Stimulated activated naive B cell treated with anti-CD40 and anti-IgM and Interleukin-4, amounts not matched to agents 10 μg/mL and 1 μg/mL and 100 μg/mL, for 72 hours (primary cell): ENCODE results near the gene NCAM2.
"Not testable (repeated sequence)": the region's sequence is repeated elsewhere in the genome, so short reads cannot be mapped to it uniquely, and the experiment has no call there.

Source experiments
- ATAC-seq, 2 donors: fragments of 150-1000 bp; cut with Tn5 transposase; replicated peaks; 2 replicates each; pipeline ENCODE4 v1.10.0; 2021; ENCODE audit warnings: moderate library complexity in 1 of 2
- DNase-seq: peaks from one replicate; pipeline ENCODE4 v3.0.0; 2021
- H3K27ac Mint-ChIP-seq: one replicate; pipeline ENCODE4 v1.8.0; 2022; ENCODE audit warnings: mild to moderate bottlenecking, mixed read lengths
- H3K27me3 Mint-ChIP-seq, 2 donors: one replicate each; pipeline ENCODE4 v1.8.0; 2022; ENCODE audit warnings: mixed read lengths in 2 of 2
- H3K36me3 Mint-ChIP-seq, 2 donors: one replicate each; pipeline ENCODE4 v1.8.0; 2022; ENCODE audit warnings: mixed read lengths in 2 of 2, mild to moderate bottlenecking in 1 of 2
- H3K4me1 Mint-ChIP-seq, 2 donors: one replicate each; pipeline ENCODE4 v1.8.0; 2022; ENCODE audit warnings: mixed read lengths in 2 of 2, mild to moderate bottlenecking in 1 of 2
- H3K4me3 Mint-ChIP-seq, 2 donors: one replicate each; pipeline ENCODE4 v1.8.0; 2022; ENCODE audit warnings: mild to moderate bottlenecking in 2 of 2, mixed read lengths in 2 of 2, moderate library complexity in 1 of 2
- H3K9me3 Mint-ChIP-seq, 2 donors: one replicate each; pipeline ENCODE4 v1.8.0; 2022; ENCODE audit warnings: mixed read lengths in 2 of 2, mild to moderate bottlenecking in 1 of 2

Gene NCAM2

GRCh38 chr21:21367583-21367982, 369.4 kb downstream of the NCAM2 start:
- Mint-ChIP-seq H3K4me1 (no peaks in the 10 kb centered on the region), H3K27ac (no peak overlapping the region), H3K4me3 (no peak overlapping the region), H3K9me3 (peaks cover 4% of the 10 kb centered on the region in 2 donors), H3K27me3 (no peaks in the 10 kb centered on the region), H3K36me3 (no peaks in the 10 kb centered on the region)
- ATAC-seq = no peak
- no peak for DNase-seq

DNA sequence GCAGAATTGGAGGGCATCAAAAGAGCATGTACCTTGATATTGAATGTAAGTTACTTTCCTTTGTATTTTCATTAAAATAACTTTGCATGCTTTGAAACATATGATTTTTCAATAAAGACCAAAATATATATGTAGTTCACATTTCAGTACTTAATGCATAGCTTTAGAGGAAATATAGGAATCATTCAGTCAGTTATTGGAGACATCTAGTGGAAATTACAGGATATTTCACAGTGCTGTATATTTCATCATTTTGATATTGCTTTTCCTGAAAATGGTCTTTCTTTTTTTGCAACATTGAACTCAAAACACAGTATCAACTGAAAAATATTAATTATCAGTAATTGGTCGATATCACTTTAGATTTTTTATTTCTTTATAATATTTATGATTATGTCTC, 375.8 kb downstream of the NCAM2 start:
- Mint-ChIP-seq H3K27ac (no peak overlapping the region), H3K4me3 (no peak overlapping the region), H3K9me3 (no peaks in the 10 kb centered on the region), H3K4me1 (no peaks in the 10 kb centered on the region), H3K27me3 (no peaks in the 10 kb centered on the region), H3K36me3 (no peaks in the 10 kb centered on the region)
- DNase-seq (no peak), ATAC-seq (no peak)

DNA sequence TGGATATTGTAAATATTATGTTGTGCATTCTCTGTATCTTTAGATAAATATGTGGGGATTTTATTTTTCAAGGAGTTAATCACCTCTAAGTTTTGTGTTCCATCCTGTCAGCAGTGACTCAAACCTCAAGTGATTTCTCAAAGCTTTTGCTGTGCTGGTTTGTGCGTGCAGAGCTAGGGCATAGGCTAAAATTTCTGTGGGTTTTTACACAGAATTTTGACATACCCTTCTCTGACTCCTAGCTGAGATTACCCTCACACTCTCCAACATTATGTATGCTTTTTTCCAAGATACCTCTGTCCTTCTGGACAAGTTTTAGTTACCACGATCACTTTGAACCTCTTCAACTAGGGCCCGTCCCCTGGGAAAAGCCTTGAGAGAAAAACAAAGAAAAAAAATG, 384.9 kb downstream of the NCAM2 start:
- DNase-seq (no peak), ATAC-seq (no peak)
- Mint-ChIP-seq H3K4me3 (no peak overlapping the region), H3K27ac (no peak overlapping the region), H3K27me3 (no peaks in the 10 kb centered on the region), H3K4me1 (no peaks in the 10 kb centered on the region), H3K36me3 (no peaks in the 10 kb centered on the region), H3K9me3 (no peaks in the 10 kb centered on the region)

DNA sequence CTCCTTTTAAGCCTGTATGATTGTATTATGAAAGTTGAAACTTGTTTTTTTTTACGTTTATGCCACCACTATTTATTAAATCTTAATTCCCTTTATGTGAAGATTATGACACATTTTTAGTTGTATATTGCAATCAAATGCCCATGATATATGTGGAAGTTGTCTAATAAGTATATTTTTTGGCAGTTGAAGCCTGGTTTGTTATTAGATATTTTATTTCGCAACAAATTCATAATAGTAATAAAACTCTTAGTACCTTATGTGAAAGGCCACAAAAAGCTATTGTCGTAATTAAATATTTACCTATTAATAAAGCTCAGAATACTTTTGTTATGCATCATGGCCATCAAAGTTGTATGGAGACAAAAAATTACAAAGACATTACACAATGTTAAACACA, 386.8 kb downstream of the NCAM2 start:
- DNase-seq (no peak), ATAC-seq (no peak)
- H3K4me1 Mint-ChIP-seq = no peaks in the 10 kb centered on the region
- no peak overlapping the region for H3K4me3 Mint-ChIP-seq
- no peak overlapping the region for H3K27ac Mint-ChIP-seq
- no peaks in the 10 kb centered on the region for H3K27me3 Mint-ChIP-seq
- peaks cover 2 to 4% of the 10 kb centered on the region in 2 donors for H3K9me3 Mint-ChIP-seq
- H3K36me3 Mint-ChIP-seq = no peaks in the 10 kb centered on the region

- DNase-seq = no peak
- no peak for ATAC-seq
- Mint-ChIP-seq H3K27ac (no peak overlapping the region), H3K4me1 (no peaks in the 10 kb centered on the region), H3K36me3 (no peaks in the 10 kb centered on the region), H3K9me3 (peaks cover 4% of the 10 kb centered on the region in 2 donors), H3K4me3 (no peak overlapping the region), H3K27me3 (no peaks in the 10 kb centered on the region)
Measured at GRCh38 chr21:21385404-21385803, 387.2 kb downstream of the NCAM2 start.

DNA sequence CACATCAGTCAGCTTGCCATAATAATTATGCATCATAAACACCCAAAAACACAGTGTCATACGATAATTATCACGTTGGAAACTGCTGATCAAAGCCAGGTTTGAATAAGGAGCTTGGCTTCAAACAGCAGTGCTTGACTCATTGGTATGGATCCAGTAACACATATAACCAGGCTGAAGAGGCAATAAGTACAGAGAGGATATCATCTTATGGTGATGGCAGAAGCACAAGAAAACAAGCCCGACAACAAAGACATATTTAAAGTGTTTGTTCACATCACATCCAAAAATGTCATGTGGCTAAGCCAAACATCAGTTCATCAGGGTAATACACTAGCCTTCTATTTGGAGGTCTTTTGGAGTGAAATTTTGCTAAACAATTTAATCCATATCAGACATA, 389.7 kb downstream of the NCAM2 start:
- no peaks in the 10 kb centered on the region for H3K36me3 Mint-ChIP-seq
- peaks cover 4% of the 10 kb centered on the region in 2 donors for H3K9me3 Mint-ChIP-seq
- ATAC-seq (no peak), DNase-seq (no peak)
- no peak overlapping the region for H3K4me3 Mint-ChIP-seq
- no peaks in the 10 kb centered on the region for H3K27me3 Mint-ChIP-seq
- H3K27ac Mint-ChIP-seq = no peak overlapping the region
- H3K4me1 Mint-ChIP-seq = no peaks in the 10 kb centered on the region

DNA sequence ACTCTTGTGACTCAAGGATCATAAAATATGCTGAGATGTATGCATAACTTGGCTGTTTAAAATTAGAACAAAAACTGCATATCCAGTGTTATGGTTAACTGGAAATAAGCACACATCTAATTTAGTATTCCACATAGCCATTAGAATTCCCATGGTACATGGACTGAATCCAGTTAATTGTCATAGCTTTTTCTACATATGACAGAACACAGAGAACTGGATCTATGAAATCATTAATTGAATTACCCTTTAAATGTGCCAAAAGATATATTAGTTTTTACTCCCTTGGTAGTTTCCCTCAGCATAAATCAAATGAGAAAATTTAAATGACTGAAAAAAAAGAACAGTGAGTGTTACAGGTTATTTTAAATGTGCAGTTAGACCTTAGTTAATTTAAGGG, 395.9 kb downstream of the NCAM2 start:
- no peaks in the 10 kb centered on the region for H3K36me3 Mint-ChIP-seq
- DNase-seq = no peak
- no peak for ATAC-seq
- peaks cover 12 to 17% of the 10 kb centered on the region in 2 donors for H3K9me3 Mint-ChIP-seq
- no peak overlapping the region for H3K4me3 Mint-ChIP-seq
- H3K27me3 Mint-ChIP-seq = no peaks in the 10 kb centered on the region
- H3K27ac Mint-ChIP-seq = no peak overlapping the region
- no peaks in the 10 kb centered on the region for H3K4me1 Mint-ChIP-seq

GRCh38 chr21:21396424-21396823, 398.2 kb downstream of the NCAM2 start:
- no peak overlapping the region for H3K4me3 Mint-ChIP-seq
- H3K27ac Mint-ChIP-seq = no peak overlapping the region
- H3K36me3 Mint-ChIP-seq = no peaks in the 10 kb centered on the region
- H3K27me3 Mint-ChIP-seq = no peaks in the 10 kb centered on the region
- ATAC-seq (no peak), DNase-seq (no peak)
- H3K9me3 Mint-ChIP-seq = peaks cover 10 to 13% of the 10 kb centered on the region in 2 donors
- no peaks in the 10 kb centered on the region for H3K4me1 Mint-ChIP-seq

DNA sequence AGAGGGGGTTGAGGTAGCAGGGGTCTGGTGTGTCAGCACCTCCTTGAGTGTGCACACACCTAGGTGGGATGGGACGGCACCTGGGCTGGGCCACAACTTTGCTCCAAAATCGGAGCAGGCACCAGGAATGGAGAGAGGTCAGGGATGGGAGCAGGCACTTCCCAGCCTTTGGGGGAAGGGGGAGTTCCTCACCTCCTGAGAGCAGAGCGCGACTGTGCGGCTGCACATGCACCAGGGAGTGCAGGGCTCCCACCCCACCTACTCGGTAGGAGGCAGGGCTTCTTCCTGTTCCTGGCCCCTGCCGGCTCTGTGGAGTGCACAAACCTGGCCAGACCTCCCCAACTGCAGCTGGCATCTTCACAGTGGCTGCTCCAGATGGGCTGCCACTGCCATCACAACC, 399.3 kb downstream of the NCAM2 start:
- Mint-ChIP-seq H3K36me3 (peaks cover 0 to under 1% of the 10 kb centered on the region in 2 donors), H3K27ac (no peak overlapping the region), H3K4me3 (no peak overlapping the region), H3K9me3 (peaks cover 12 to 18% of the 10 kb centered on the region in 2 donors), H3K4me1 (no peaks in the 10 kb centered on the region), H3K27me3 (no peaks in the 10 kb centered on the region)
- ATAC-seq (no peak), DNase-seq (no peak)

- no peak overlapping the region for H3K4me3 Mint-ChIP-seq
- H3K36me3 Mint-ChIP-seq = peaks cover 0 to 2% of the 10 kb centered on the region in 2 donors
- no peak for ATAC-seq
- DNase-seq = no peak
- no peak overlapping the region for H3K27ac Mint-ChIP-seq
- H3K4me1 Mint-ChIP-seq = no peaks in the 10 kb centered on the region
- H3K9me3 Mint-ChIP-seq = peaks cover 12 to 13% of the 10 kb centered on the region in 2 donors
- no peaks in the 10 kb centered on the region for H3K27me3 Mint-ChIP-seq
Measured at GRCh38 chr21:21401444-21401843, 403.2 kb downstream of the NCAM2 start.

GRCh38 chr21:21402187-21402586, 404.0 kb downstream of the NCAM2 start:
- H3K4me1 Mint-ChIP-seq, H3K4me3 Mint-ChIP-seq, H3K27me3 Mint-ChIP-seq, H3K36me3 Mint-ChIP-seq, DNase-seq, ATAC-seq, H3K27ac Mint-ChIP-seq: not testable (repeated sequence)
- H3K9me3 Mint-ChIP-seq = peaks cover 11 to 13% of the 10 kb centered on the region in 2 donors

DNA sequence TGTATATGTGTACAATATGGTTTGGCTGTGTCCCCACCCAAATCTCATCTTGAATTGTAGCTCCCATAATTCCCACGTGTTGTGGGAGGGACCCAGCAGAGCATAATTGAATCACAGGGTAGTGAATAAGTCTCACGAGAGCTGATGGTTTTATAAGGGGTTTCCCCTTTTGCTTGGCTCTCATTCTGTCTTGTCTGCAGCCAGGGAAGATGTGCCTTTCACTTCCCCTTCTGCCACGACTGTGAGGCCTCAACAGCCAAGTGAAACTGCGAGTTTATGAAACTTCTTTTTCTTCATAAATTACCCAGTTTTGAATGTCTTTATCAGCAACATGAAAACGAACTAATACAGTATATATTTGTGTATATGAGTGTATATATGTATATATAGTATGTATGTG, 406.1 kb downstream of the NCAM2 start:
- not testable (repeated sequence) for H3K27ac Mint-ChIP-seq
- peak; percentile 17 for DNase-seq
- peaks cover 11 to 13% of the 10 kb centered on the region in 2 donors for H3K9me3 Mint-ChIP-seq

GRCh38 chr21:21406921-21407320, 408.7 kb downstream of the NCAM2 start:
- Mint-ChIP-seq H3K27me3 (no peaks in the 10 kb centered on the region), H3K27ac (no peak overlapping the region), H3K4me3 (no peak overlapping the region), H3K4me1 (no peaks in the 10 kb centered on the region), H3K36me3 (peaks cover 0 to 2% of the 10 kb centered on the region in 2 donors), H3K9me3 (peaks cover 7 to 9% of the 10 kb centered on the region in 2 donors)
- DNase-seq = no peak
- peak; percentile 14 to 46 for ATAC-seq

More for the DNA sequence above, 406.1 kb downstream of the NCAM2 start:
- H3K36me3 Mint-ChIP-seq, H3K27me3 Mint-ChIP-seq, H3K4me3 Mint-ChIP-seq, H3K4me1 Mint-ChIP-seq: not testable (repeated sequence)
- ATAC-seq = peak; percentile 82 to 97

GRCh38 chr21:21412096-21412495, 413.9 kb downstream of the NCAM2 start:
- no peaks in the 10 kb centered on the region for H3K36me3 Mint-ChIP-seq
- ATAC-seq = no peak
- H3K4me3 Mint-ChIP-seq = no peak overlapping the region
- no peaks in the 10 kb centered on the region for H3K4me1 Mint-ChIP-seq
- no peak for DNase-seq
- H3K9me3 Mint-ChIP-seq = peaks cover 0 to 4% of the 10 kb centered on the region in 2 donors
- no peak overlapping the region for H3K27ac Mint-ChIP-seq
- H3K27me3 Mint-ChIP-seq = no peaks in the 10 kb centered on the region

GRCh38 chr21:21415741-21416140, 417.5 kb downstream of the NCAM2 start:
- Mint-ChIP-seq H3K27ac (no peak overlapping the region), H3K4me1 (no peaks in the 10 kb centered on the region), H3K36me3 (no peaks in the 10 kb centered on the region), H3K27me3 (no peaks in the 10 kb centered on the region), H3K4me3 (no peak overlapping the region), H3K9me3 (peaks cover 0 to 4% of the 10 kb centered on the region in 2 donors)
- no peak for DNase-seq
- ATAC-seq = no peak

DNA sequence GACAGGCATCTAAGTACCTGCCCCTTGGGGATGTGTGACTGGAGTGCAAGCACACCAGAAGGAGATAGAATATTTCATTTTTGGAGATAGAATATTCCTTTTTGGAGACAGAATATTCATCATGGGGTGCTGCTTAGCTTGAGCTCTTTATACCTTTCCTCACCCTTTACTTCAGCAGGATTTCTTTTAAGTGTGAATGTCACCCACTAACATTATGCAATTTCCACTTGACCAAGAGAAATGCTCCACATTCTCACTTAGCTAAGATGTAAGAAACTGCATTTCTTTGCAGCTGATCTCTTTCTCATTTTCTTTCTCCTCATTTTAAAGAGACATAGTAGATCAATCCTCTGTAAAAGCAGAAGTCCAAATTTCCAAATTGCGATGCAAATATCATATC, 436.7 kb downstream of the NCAM2 start:
- Mint-ChIP-seq H3K27ac (no peak overlapping the region), H3K4me1 (no peaks in the 10 kb centered on the region), H3K27me3 (no peaks in the 10 kb centered on the region), H3K4me3 (no peak overlapping the region), H3K36me3 (no peaks in the 10 kb centered on the region), H3K9me3 (peaks cover 0 to 2% of the 10 kb centered on the region in 2 donors)
- DNase-seq (no peak), ATAC-seq (no peak)
